Chondrocyte (in vitro differentiated cells): ENCODE data around the gene CEP72. TPM values are rescaled to one million over a fixed set of nuclear protein-coding genes. Genes with fewer than 3 reads are reported as not detected.

ENCODE experiments used
- DNase-seq: peaks from one replicate; pipeline ENCODE4 v3.0.0; 2021; ENCODE audit warnings: mixed read lengths, low spot score
- H3K27ac Mint-ChIP-seq: one replicate; pipeline ENCODE4 v1.8.0; 2021; ENCODE audit warnings: mild to moderate bottlenecking, moderate library complexity, mixed read lengths; ENCODE audit not compliant: unreplicated experiment
- H3K27me3 Mint-ChIP-seq: 2 replicates; pipeline ENCODE4 v1.8.0; 2021; ENCODE audit warnings: low read depth, mixed read lengths
- H3K36me3 Mint-ChIP-seq: 2 replicates; pipeline ENCODE4 v1.8.0; 2021; ENCODE audit warnings: low read depth, mixed read lengths
- H3K4me1 Mint-ChIP-seq: 2 replicates; pipeline ENCODE4 v1.8.0; 2021; ENCODE audit warnings: low read depth, mild to moderate bottlenecking, mixed read lengths
- H3K4me3 Mint-ChIP-seq: one replicate; pipeline ENCODE4 v1.8.0; 2021; ENCODE audit warnings: mild to moderate bottlenecking, moderate library complexity, mixed read lengths; ENCODE audit not compliant: unreplicated experiment
- H3K9me3 Mint-ChIP-seq: 2 replicates; pipeline ENCODE4 v1.8.0; 2021; ENCODE audit warnings: low read depth, mixed read lengths
- total RNA-seq: library from RNA; stranded (reverse); gene quantifications from 3 replicates; pipeline ENCODE4 v1.2.1, GENCODE V29; 2021
- TF ChIP-seq, protein P1 (sequence below): fragments of 200-600 bp; sonication (generic); IDR thresholded peaks from 2 replicates; pipeline ENCODE4 v1.5.0; 2021; ENCODE audit warnings: antibody characterized with exemption, mild to moderate bottlenecking, moderate library complexity

The CEP72 gene
- total RNA-seq, 1 donor from 2014 or later: 3.3 TPM

DNA sequence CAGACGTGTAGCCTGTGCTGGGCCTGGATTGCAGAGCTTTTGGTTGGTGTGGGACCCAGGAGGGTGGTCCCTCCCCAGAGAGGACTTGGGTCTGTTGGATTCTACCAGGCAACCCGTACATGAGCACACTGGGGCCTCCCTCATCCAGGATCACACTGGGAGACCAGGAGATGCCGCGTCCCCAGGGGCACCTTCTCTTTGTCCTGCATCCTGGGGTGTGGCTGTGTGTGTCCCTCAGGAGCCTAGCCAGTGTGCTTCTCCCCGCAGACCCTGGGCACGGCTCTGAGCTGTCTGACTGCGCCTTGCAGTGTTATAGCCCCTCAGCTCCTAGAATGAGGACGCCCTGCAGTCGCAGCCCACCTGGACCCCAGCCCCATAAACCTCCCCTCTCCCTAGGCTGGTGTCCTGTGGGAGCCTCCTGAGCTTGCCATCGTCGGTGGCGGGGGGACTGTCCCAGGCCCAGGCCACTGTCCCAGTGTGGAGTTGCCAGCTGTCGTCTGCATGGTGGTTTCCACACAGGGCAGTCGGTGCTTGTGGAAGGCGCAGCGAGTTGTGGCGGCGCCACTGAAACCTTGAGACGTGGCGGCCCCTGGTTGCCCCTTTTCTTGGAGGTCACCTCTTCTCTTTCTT, 27.6 kb downstream of the CEP72 start:
- Mint-ChIP-seq H3K27me3 (no peaks in the 10 kb centered on the region), H3K4me1 (peaks cover 8% of the 10 kb centered on the region), H3K9me3 (no peaks in the 10 kb centered on the region), H3K4me3 (no peak overlapping the region), H3K36me3 (peaks cover 24% of the 10 kb centered on the region), H3K27ac (no peak overlapping the region)
- peak; percentile 83 for DNase-seq
- TF ChIP-seq, protein P1, sequence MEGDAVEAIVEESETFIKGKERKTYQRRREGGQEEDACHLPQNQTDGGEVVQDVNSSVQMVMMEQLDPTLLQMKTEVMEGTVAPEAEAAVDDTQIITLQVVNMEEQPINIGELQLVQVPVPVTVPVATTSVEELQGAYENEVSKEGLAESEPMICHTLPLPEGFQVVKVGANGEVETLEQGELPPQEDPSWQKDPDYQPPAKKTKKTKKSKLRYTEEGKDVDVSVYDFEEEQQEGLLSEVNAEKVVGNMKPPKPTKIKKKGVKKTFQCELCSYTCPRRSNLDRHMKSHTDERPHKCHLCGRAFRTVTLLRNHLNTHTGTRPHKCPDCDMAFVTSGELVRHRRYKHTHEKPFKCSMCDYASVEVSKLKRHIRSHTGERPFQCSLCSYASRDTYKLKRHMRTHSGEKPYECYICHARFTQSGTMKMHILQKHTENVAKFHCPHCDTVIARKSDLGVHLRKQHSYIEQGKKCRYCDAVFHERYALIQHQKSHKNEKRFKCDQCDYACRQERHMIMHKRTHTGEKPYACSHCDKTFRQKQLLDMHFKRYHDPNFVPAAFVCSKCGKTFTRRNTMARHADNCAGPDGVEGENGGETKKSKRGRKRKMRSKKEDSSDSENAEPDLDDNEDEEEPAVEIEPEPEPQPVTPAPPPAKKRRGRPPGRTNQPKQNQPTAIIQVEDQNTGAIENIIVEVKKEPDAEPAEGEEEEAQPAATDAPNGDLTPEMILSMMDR: no peak

DNA sequence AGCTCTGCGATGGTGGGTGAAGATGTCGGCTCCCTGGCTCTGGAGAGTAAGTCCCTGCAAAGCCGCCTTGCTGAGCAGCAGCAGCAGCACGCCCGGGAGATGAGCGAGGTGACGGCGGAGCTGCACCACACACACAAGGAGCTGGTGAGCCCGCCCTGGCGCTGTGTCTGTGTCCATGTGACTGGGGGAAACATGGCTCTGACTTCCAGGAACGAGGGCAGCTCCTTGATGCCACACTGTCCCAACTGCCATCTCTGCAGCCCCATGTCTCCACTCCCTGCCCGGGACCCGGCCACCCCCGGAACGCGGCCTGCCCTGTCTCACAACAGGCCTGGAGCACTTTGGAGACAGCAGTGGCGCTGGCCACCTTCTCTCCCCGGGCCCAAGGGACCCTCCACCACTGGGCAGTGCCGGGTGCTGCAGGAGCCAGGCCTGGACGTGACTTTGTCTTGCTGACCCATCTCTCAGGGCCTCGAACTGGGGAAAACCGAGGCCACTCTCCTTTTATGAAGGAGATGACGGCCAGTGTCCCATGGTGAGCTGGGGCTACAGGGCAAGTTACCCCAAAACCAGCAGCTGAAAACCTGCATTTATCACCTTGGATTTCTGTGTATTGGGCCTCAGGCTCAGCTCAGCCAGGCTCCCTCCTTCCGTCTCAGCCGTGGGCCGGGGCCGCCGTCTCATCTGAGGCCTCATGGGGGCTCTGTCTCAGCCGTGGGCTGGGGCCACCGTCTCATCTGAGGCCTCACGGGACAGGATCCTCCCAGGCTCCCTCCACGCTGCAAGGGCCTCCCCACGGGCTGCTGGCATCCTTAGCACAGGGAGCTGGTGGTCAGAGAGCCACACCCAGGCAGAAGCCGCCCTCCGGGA, 28.6 kb downstream of the CEP72 start:
- Mint-ChIP-seq H3K4me1 (peaks cover 8% of the 10 kb centered on the region), H3K27ac (no peak overlapping the region), H3K36me3 (peaks cover 19% of the 10 kb centered on the region), H3K4me3 (no peak overlapping the region), H3K27me3 (no peaks in the 10 kb centered on the region), H3K9me3 (no peaks in the 10 kb centered on the region)
- DNase-seq: peak; percentile 94
- TF ChIP-seq, protein P1: no peak

DNA sequence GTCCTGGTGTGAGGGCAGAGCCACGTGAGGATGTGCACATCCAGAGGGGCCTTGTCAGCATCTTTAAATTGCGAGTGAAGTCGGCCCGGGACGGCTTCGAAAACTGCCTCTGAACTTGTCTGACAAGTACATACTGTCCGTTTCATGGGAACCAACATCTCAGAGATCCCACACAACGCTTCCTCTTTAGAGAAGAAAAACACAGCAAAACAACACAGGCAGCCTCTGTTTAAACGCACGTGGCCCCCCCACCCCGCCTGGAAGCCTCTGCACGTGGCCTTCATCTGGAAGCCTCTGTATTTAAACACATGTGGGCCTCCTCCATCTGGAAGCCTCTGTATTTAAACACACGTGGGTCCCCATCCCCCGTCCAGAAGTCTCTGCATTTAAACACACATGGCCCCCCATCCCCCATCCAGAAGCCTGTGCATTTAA, 29.2 kb downstream of the CEP72 start:
- TF ChIP-seq, protein P1: no peak
- Mint-ChIP-seq H3K9me3 (no peaks in the 10 kb centered on the region), H3K4me3 (no peak overlapping the region), H3K27me3 (no peaks in the 10 kb centered on the region), H3K4me1 (peaks cover 8% of the 10 kb centered on the region), H3K36me3 (peaks cover 18% of the 10 kb centered on the region), H3K27ac (no peak overlapping the region)
- no peak for DNase-seq

DNA sequence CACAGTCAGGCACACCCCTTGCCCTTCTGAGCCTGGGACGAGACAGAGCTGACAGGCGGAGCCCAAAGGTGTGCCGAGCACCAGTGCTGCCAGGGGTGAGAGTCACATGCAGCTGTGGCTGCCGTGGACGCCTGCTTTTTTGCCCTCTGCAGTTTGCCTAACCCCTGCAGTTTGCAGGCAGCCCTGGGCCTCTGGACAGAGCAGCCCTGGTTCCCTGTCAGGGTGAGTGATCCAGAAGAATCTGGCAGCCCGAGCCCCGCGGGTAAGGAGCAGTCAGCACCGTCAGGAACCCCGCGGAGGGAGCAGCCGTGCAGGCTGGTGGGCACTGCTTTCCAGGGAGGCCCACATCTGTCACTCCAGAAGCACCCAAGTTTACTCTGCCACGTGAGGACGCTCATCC, 30.3 kb downstream of the CEP72 start:
- H3K27ac Mint-ChIP-seq: no peak overlapping the region
- peak; percentile 86 for DNase-seq
- no peaks in the 10 kb centered on the region for H3K27me3 Mint-ChIP-seq
- no peak overlapping the region for H3K4me3 Mint-ChIP-seq
- H3K36me3 Mint-ChIP-seq: peaks cover 14% of the 10 kb centered on the region
- peaks cover 8% of the 10 kb centered on the region for H3K4me1 Mint-ChIP-seq
- TF ChIP-seq, protein P1: no peak
- no peaks in the 10 kb centered on the region for H3K9me3 Mint-ChIP-seq

DNA sequence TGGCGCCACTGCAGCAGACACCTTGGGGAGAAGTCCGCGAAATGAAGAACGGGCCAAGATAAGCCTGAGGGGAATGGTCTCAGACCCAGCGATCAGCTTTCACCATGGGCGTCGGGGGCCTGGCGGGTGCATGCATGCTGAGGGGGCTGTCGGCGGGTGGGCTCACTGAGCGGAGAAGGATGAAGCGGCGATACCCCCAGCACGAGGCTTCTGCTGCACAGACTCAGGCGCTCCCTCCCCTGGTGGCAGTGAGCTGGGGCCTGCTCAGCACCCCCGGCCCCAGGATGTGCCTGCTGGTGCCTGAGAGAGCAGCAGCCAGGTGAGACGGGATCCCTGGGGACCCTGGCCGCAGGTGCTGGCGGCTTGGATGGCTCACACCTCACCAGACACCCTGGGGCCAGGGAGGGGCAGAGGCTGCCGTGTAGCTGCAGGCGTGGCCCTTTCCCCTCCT, 31.2 kb downstream of the CEP72 start:
- Mint-ChIP-seq H3K27ac (no peak overlapping the region), H3K4me1 (peaks cover 8% of the 10 kb centered on the region), H3K4me3 (no peak overlapping the region), H3K36me3 (peaks cover 11% of the 10 kb centered on the region), H3K27me3 (no peaks in the 10 kb centered on the region), H3K9me3 (no peaks in the 10 kb centered on the region)
- TF ChIP-seq, protein P1: no peak
- DNase-seq: peak; percentile 82
